Fibroblast of peridontal ligament (primary cell): Measurements from ENCODE around the gene SUCLA2.

Experiments used
- DNase-seq: peaks from one replicate; pipeline ENCODE4 v3.0.0-alpha.2; 2010; ENCODE audit errors: extremely low read depth

Gene SUCLA2

DNA sequence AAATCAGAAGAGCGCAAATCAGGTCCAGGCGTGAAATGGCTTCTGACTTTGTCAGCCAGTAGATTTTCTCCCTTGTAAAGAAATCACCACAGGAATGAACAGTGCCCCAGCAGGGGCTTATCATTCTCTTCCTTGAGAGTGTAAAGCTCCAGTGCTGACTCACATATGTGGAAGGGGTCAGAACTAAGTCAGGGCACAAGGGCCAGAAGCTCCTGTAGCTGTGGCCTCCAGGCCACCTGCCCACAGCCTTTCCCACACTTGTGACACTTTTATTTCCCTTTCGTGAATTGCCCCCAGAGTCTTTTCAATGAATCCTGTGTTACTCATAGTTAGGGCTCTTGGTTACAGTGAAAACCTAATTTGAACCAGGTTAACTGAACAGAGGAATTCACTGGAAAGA, 99.6 kb downstream of the SUCLA2 start:
- DNase-seq = no peak

GRCh38 chr13:47898080-47898479, 103.0 kb downstream of the SUCLA2 start:
- DNase-seq = no peak

GRCh38 chr13:47897411-47898050, 103.5 kb downstream of the SUCLA2 start:
- DNase-seq = peak; percentile 2

DNA sequence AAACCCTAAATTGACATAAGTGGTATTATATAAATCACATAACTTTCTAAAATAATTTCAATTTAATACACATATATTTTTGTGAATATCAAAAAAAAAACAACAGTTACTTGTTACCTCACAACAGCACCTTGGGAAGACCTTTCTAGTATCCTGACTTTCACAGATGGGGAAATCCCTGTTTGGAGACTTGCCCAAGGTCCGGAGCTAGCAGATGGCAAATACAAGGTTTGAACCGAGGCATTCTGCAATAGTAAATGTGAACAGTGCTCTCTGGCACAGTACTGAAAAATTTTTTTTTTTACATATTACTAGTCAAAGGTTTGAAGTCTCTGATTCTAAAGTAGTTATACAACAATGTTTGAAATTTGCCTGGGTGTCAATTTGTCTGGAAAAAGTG, 104.5 kb downstream of the SUCLA2 start:
- no peak for DNase-seq

GRCh38 chr13:47896111-47896510, 105.0 kb downstream of the SUCLA2 start:
- DNase-seq = no peak

DNA sequence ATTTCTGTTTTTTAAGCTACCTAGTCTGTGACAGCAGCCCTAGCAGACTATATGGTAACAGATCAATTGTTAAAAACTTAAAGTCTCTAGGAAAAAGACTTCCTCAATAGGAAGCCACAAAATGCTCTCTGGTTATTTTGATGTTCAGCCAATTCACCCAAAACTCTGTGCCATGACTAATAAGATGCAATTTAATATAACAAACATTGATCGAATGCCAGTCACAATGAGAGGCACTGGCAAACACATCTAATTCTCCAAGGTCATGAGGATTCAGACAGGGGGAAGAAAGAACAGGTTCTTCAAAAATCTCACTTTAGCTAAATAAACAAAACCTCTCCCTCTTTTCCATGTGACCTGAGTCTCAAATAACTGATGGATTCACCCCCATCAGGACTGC, 107.5 kb downstream of the SUCLA2 start:
- no peak for DNase-seq
